Measurements from ENCODE around the gene MEAK7.
A peak's percentile ranks its signal among the peaks of the same experiment; 100 is the strongest.

The MEAK7 gene

DNA sequence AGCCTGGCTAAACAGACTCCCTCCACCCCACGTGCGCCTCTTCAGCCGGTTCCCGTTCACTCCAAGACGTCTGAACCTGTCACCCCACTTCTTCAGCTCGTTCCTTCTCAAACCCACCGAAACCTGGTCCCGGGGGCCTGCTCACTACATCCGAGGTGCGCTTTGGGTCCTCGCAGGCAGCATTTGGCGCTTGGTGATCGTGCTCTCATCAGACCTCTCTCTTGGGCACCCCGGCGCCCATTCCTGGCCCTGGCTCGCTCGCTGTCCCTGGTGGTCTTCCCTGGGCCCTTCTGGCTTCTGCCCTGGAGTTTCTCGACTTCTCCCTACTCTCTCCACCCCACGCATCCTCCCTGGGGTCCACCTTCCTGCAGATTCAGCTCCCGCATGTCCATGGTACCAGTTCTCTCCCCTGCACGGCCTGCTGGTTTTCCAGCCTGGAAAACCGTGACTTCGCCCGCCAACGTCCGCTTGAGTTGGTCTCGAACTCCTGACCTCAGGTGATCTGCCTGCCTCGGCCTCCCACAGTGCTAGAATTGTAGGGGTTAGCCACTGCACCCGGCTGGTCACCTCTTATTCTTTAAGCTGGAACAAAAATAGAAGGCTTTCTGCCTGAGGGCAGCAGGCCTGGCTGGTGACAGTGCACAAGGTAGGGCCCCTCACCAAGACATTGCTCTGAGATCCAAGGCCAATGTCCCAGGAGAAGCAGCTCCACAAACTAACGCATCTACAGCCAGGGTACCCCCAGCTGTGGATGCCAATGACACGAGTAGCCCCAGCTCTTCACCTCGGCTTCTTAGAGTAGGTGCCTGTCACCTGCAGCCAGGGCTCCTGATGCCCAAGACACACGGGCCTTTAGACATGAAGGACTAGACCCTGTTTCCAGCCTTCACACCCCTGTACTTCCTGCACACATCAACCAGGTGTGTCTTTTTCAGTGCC lies 1.1 kb upstream of the MEAK7 start:
- peak overlapping the region; percentile 93 for H3K4me3 ChIP-seq (replicated peaks; ENCODE audit: low read depth, low read length)
- no peak for TF ChIP-seq CTCF (IDR thresholded peaks at IDR 0.05; ENCODE audit: insufficient read depth, low read length, poor library complexity, severe bottlenecking)
- H3K27me3 ChIP-seq (replicated peaks; ENCODE audit: control insufficient read depth, insufficient read depth, low read length) = no peaks in the 10 kb centered on the region
- no peak for DNase-seq (ENCODE audit: extremely low read depth, insufficient read length)
- H3K36me3 ChIP-seq (ENCODE audit: control insufficient read depth, insufficient read depth, low read length) = no peaks in the 10 kb centered on the region; the same call in 1 of the 2 replicates

- no peaks in the 10 kb centered on the region; the same call in 1 of the 2 replicates for H3K36me3 ChIP-seq (ENCODE audit: control insufficient read depth, insufficient read depth, low read length)
- peak overlapping the region; percentile 93 for H3K4me3 ChIP-seq (replicated peaks; ENCODE audit: low read depth, low read length)
- DNase-seq (ENCODE audit: extremely low read depth, insufficient read length) = no peak
- no peaks in the 10 kb centered on the region for H3K27me3 ChIP-seq (replicated peaks; ENCODE audit: control insufficient read depth, insufficient read depth, low read length)
- no peak for TF ChIP-seq CTCF (IDR thresholded peaks at IDR 0.05; ENCODE audit: insufficient read depth, low read length, poor library complexity, severe bottlenecking)
Observed at GRCh38 chr16:84503751-84504395, 586 bp downstream of the MEAK7 start.

- no peaks in the 10 kb centered on the region for H3K27me3 ChIP-seq (replicated peaks; ENCODE audit: control insufficient read depth, insufficient read depth, low read length)
- H3K4me3 ChIP-seq (replicated peaks; ENCODE audit: low read depth, low read length) = no peak overlapping the region
- no peak for TF ChIP-seq CTCF (IDR thresholded peaks at IDR 0.05; ENCODE audit: insufficient read depth, low read length, poor library complexity, severe bottlenecking)
- DNase-seq (ENCODE audit: extremely low read depth, insufficient read length) = no peak
- H3K36me3 ChIP-seq (ENCODE audit: control insufficient read depth, insufficient read depth, low read length) = no peaks in the 10 kb centered on the region; the same call in 1 of the 2 replicates
Observed at GRCh38 chr16:84502581-84502980, 1.9 kb downstream of the MEAK7 start.

GRCh38 chr16:84502075-84502474 lies 2.4 kb downstream of the MEAK7 start:
- DNase-seq (ENCODE audit: extremely low read depth, insufficient read length) = no peak
- H3K27me3 ChIP-seq (replicated peaks; ENCODE audit: control insufficient read depth, insufficient read depth, low read length) = no peaks in the 10 kb centered on the region
- peaks cover under 1% of the 10 kb centered on the region for H3K36me3 ChIP-seq (ENCODE audit: control insufficient read depth, insufficient read depth, low read length)
- no peak for TF ChIP-seq CTCF (IDR thresholded peaks at IDR 0.05; ENCODE audit: insufficient read depth, low read length, poor library complexity, severe bottlenecking)
- H3K4me3 ChIP-seq (replicated peaks; ENCODE audit: low read depth, low read length) = no peak overlapping the region

GRCh38 chr16:84501077-84501735 lies 3.3 kb downstream of the MEAK7 start:
- Histone ChIP-seq H3K27me3 (replicated peaks; ENCODE audit: control insufficient read depth, insufficient read depth, low read length) (no peaks in the 10 kb centered on the region), H3K36me3 (ENCODE audit: control insufficient read depth, insufficient read depth, low read length) (peaks cover 3% of the 10 kb centered on the region), H3K4me3 (replicated peaks; ENCODE audit: low read depth, low read length) (no peak overlapping the region)
- DNase-seq (ENCODE audit: extremely low read depth, insufficient read length) = no peak
- no peak for TF ChIP-seq CTCF (IDR thresholded peaks at IDR 0.05; ENCODE audit: insufficient read depth, low read length, poor library complexity, severe bottlenecking)
